Measurements from ENCODE around the gene S100A1. TPM values are rescaled to one million over a fixed set of nuclear protein-coding genes. Genes with fewer than 3 reads are reported as not detected.
A peak's percentile ranks its signal among the peaks of the same experiment; 100 is the strongest.
"Not testable (repeated sequence)": the region's sequence is repeated elsewhere in the genome, so short reads cannot be mapped to it uniquely, and the experiment has no call there.

The S100A1 gene
- total RNA-seq, 2 experiments from 2014 or later, result not detected

DNA sequence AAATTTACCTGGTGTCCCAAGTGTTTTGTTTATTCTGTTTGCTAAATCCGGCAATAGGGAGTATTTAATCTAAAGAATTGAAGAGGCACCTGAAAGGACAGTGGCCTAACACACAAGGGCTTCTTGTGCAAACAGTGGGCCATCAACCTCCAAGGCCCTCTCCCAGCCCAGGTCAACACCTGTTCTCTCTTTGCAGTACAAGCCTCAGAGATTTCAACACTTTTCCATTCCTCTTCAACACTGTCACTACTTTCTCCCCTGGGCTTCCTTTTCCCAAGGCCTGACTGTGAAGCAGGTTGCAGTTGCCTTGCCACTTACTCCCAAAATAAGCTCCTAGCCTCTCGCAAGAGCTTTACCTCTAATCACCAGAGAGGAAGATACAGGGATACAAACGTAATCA is 27.1 kb downstream of the S100A1 start:
- Mint-ChIP-seq H3K4me3 (no peak overlapping the region), H3K4me1 (peaks cover 13% of the 10 kb centered on the region), H3K36me3 (ENCODE audit: low read depth) (peaks cover 12% of the 10 kb centered on the region), H3K27me3 (no peaks in the 10 kb centered on the region), H3K27ac (no peak overlapping the region), H3K9me3 (ENCODE audit: low read depth) (no peaks in the 10 kb centered on the region)
- intact Hi-C loops (cut with DNase I, micrococcal nuclease), result loop anchor here (5.0 kb wide), 2 partner anchors 88 to 1608 kb away; partner anchors contain the start of gene S100A2 (in 1 of the 2)
- POLR2A ChIA-PET, result no interaction called here
- ATAC-seq, result no peak
- CTCF ChIA-PET, result no interaction called here
- DNase-seq, result no peak

- H3K4me3 Mint-ChIP-seq, result peak within 1 kb of the TSS; percentile 95
- H3K27ac Mint-ChIP-seq, result peak within 1 kb of the TSS; percentile 90
- ChIA-PET POLR2A (interaction anchor here (0.6 to 1.4 kb wide), 7 partner anchors 10 to 1355 kb away, joined by 3 to 9 read pairs (median 4); partner anchors contain the start of gene CHTOP), CTCF (interaction anchor here (0.8 to 1.4 kb wide), 3 partner anchors 25 to 312 kb away, joined by 3 to 4 read pairs (median 3); partner anchors contain the start of gene CHTOP)
- no peaks in the 10 kb centered on the region for H3K9me3 Mint-ChIP-seq (ENCODE audit: low read depth)
- DNase-seq (peak; percentile 96), ATAC-seq (peak; percentile 96)
- H3K4me1 Mint-ChIP-seq, result peaks cover 13% of the 10 kb centered on the region
- peaks cover 36% of the 10 kb centered on the region for H3K36me3 Mint-ChIP-seq (ENCODE audit: low read depth)
- no peaks in the 10 kb centered on the region for H3K27me3 Mint-ChIP-seq
- intact Hi-C loops (cut with DNase I, micrococcal nuclease), result loop anchor here (1.0 to 5.0 kb wide), 10 partner anchors 13 to 1611 kb away; partner anchors contain the start of genes CHTOP (in 2 of the 2), CRTC2 (in 1 of the 2), RPS27 (in 1 of the 2) and S100A2 (in 1 of the 2)
Measured at GRCh38 chr1:153658400-153659174, 30.4 kb downstream of the S100A1 start, which contains the start of gene SNAPIN. Gene SNAPIN (plus strand): TSS chr1:153658703. CDS start chr1:153658744, 41 bp downstream.

DNA sequence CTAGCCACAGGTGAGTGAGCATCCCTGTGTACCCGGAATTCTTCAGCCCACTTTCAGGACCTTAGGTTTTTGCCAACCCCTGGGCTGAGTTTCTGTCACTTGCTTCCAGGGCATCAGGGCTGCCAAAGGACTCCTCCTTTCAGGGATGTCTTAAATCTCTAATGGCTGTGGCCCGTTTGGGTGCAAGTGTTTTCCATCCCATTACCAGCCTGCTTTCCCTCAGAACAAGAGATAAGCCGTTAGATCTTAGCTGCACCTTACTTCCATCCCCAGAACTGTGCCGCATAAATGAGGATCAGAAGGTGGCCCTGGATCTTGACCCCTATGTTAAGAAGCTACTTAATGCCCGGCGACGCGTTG is 30.9 kb downstream of the S100A1 start:
- ChIA-PET POLR2A (interaction anchor here (0.6 to 1.4 kb wide), 8 partner anchors 10 to 1354 kb away, joined by 3 to 9 read pairs (median 4); partner anchors contain the start of genes CHTOP and JTB), CTCF (interaction anchor here (0.7 to 1.4 kb wide), 5 partner anchors 25 to 312 kb away, joined by 3 to 5 read pairs (median 3); partner anchors contain the start of gene CHTOP)
- Mint-ChIP-seq H3K4me1 (peaks cover 13% of the 10 kb centered on the region), H3K9me3 (ENCODE audit: low read depth) (no peaks in the 10 kb centered on the region), H3K27me3 (no peaks in the 10 kb centered on the region), H3K36me3 (ENCODE audit: low read depth) (peaks cover 40% of the 10 kb centered on the region), H3K4me3 (peak overlapping the region; percentile 95), H3K27ac (peak overlapping the region; percentile 90)
- DNase-seq (no peak), ATAC-seq (no peak)
- intact Hi-C loops (cut with DNase I, micrococcal nuclease), result loop anchor here (2.0 to 5.0 kb wide), 3 partner anchors 92 to 1612 kb away; partner anchors contain the start of gene S100A2 (in 1 of the 2)

- Mint-ChIP-seq H3K4me1 (peaks cover 13% of the 10 kb centered on the region), H3K4me3 (peak overlapping the region; percentile 95), H3K9me3 (ENCODE audit: low read depth) (no peaks in the 10 kb centered on the region), H3K27me3 (no peaks in the 10 kb centered on the region), H3K27ac (peak overlapping the region; percentile 90), H3K36me3 (ENCODE audit: low read depth) (peaks cover 43% of the 10 kb centered on the region)
- ChIA-PET CTCF (interaction anchor here (0.6 to 1.4 kb wide), 5 partner anchors 17 to 149 kb away, joined by 3 to 5 read pairs (median 4); no protein-coding TSS in a partner anchor), POLR2A (interaction anchor here (0.6 to 1.4 kb wide), 8 partner anchors 9 to 331 kb away, joined by 3 to 9 read pairs (median 4); partner anchors contain the start of genes CHTOP, JTB and RPS27)
- ATAC-seq (no peak), DNase-seq (no peak)
- intact Hi-C loops (cut with DNase I, micrococcal nuclease), result loop anchor here (2.0 to 5.0 kb wide), 3 partner anchors 92 to 1612 kb away; partner anchors contain the start of gene S100A2 (in 1 of the 2)
Measured at GRCh38 chr1:153659656-153660055, 31.4 kb downstream of the S100A1 start.

DNA sequence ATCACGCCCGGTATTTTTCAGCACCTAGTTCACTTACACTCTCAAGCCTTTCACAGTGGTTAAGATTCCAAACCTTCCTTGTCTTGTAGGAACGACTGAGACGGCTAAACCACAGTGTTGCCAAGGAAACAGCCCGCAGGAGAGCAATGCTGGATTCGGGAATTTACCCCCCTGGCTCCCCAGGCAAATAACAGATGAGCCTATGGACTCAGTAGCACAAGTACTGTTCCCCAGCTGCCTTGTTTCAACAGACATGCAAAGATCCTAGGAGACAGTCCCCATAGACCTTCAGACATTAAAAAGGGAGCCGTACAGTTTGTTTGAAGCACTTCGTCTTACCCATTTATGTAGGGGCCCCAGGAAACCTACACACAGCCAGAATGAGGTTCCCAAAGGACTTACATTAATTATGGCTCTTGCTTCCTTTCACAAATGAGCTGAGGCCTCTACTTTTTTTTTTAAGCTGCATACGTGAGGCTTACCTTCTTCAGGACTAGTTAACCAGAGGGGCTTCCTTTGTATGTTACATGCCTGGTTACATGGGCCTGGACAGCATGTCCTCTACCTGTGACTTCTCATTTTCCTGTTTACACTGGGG is 33.0 kb downstream of the S100A1 start:
- H3K4me3 Mint-ChIP-seq, result no peak overlapping the region
- H3K27ac Mint-ChIP-seq, result peak overlapping the region; percentile 29
- no peaks in the 10 kb centered on the region for H3K9me3 Mint-ChIP-seq (ENCODE audit: low read depth)
- ChIA-PET CTCF (no interaction called here), POLR2A (interaction anchor here (0.6 kb wide), 1 partner anchor 112 kb away, joined by 3 read pairs; no protein-coding TSS in a partner anchor)
- intact Hi-C loops (cut with DNase I, micrococcal nuclease), result no loop called here
- no peaks in the 10 kb centered on the region for H3K27me3 Mint-ChIP-seq
- DNase-seq (no peak), ATAC-seq (no peak)
- H3K36me3 Mint-ChIP-seq (ENCODE audit: low read depth), result peaks cover 54% of the 10 kb centered on the region
- H3K4me1 Mint-ChIP-seq, result peaks cover 13% of the 10 kb centered on the region

DNA sequence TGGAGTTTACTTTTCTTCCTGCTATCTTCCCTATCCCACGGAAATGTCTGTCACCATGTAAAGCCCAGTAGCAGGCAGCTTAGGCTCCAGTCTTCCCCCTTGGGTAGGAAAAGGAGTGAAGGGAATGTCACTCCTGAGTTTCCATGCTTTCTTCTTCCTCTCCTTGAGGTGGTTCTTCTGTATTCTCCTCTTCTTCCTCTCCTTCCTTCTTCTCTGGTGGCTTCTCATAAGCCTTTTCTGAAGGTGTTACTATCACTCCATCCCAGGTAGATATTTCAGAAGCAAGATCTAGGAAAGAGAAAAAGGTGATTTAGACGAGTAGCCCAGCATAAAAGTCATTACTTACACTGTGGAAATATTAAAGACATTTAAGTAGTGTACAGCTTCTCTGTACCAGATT is 34.0 kb downstream of the S100A1 start:
- Mint-ChIP-seq H3K4me3 (no peak overlapping the region), H3K27ac (no peak overlapping the region), H3K9me3 (ENCODE audit: low read depth) (no peaks in the 10 kb centered on the region), H3K27me3 (no peaks in the 10 kb centered on the region), H3K4me1 (peaks cover 15% of the 10 kb centered on the region), H3K36me3 (ENCODE audit: low read depth) (peaks cover 64% of the 10 kb centered on the region)
- CTCF ChIA-PET, result no interaction called here
- POLR2A ChIA-PET, result interaction anchor here (0.6 to 0.7 kb wide), 2 partner anchors 9 to 204 kb away, joined by 3 read pairs; no protein-coding TSS in a partner anchor
- intact Hi-C loops (cut with DNase I, micrococcal nuclease), result no loop called here
- DNase-seq (no peak), ATAC-seq (no peak)

- H3K36me3 Mint-ChIP-seq (ENCODE audit: low read depth), result peaks cover 74% of the 10 kb centered on the region
- intact Hi-C loops (cut with DNase I, micrococcal nuclease), result no loop called here
Measured at GRCh38 chr1:153663211-153663610, 35.0 kb downstream of the S100A1 start.

DNA sequence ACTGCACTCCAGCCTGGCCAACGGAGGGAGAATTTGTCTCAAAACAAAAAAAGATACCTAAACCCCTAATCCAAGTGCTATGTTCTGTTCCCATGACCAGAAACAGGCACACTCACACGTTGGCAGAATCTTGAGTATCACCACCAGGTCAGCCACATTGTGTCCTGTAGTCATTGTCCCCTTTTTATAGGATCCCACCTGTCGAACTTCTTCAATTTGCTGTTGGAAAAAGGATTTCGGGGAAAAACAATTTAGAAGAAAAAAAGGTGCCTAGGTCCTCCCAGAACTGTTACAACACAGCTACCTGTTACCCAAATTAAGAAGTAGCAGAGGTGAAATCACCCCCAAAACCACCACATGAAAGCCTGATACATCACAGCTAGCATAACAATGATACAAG is 39.2 kb downstream of the S100A1 start:
- no peak for DNase-seq
- Mint-ChIP-seq H3K4me1 (peaks cover 32% of the 10 kb centered on the region), H3K9me3 (ENCODE audit: low read depth) (no peaks in the 10 kb centered on the region), H3K36me3 (ENCODE audit: low read depth) (peaks cover 68% of the 10 kb centered on the region), H3K27ac (peak overlapping the region; percentile 84), H3K27me3 (no peaks in the 10 kb centered on the region), H3K4me3 (no peak overlapping the region)
- ChIA-PET POLR2A (interaction anchor here (0.6 to 2.0 kb wide), 4 partner anchors 18 to 332 kb away, joined by 3 to 7 read pairs (median 5); partner anchors contain the start of gene CHTOP), CTCF (interaction anchor here (0.5 to 1.4 kb wide), 7 partner anchors 11 to 320 kb away, joined by 3 to 4 read pairs (median 3); no protein-coding TSS in a partner anchor)
- no peak for ATAC-seq
- intact Hi-C loops (cut with DNase I, micrococcal nuclease), result no loop called here

More at GRCh38 chr1:153663211-153663610, 35.0 kb downstream of the S100A1 start:
- Mint-ChIP-seq H3K27me3 (no peaks in the 10 kb centered on the region), H3K4me1 (peaks cover 22% of the 10 kb centered on the region), H3K27ac (peak overlapping the region; percentile 47), H3K4me3 (no peak overlapping the region), H3K9me3 (ENCODE audit: low read depth) (no peaks in the 10 kb centered on the region)
- ChIA-PET CTCF (no interaction called here), POLR2A (interaction anchor here (0.6 to 0.9 kb wide), 4 partner anchors 13 to 663 kb away, joined by 3 to 8 read pairs (median 5); no protein-coding TSS in a partner anchor)
- DNase-seq (no peak), ATAC-seq (no peak)

GRCh38 chr1:153668672-153669071 is 40.4 kb downstream of the S100A1 start:
- H3K27ac Mint-ChIP-seq, result not testable (repeated sequence)
- peaks cover 59% of the 10 kb centered on the region for H3K36me3 Mint-ChIP-seq (ENCODE audit: low read depth)

GRCh38 chr1:153669606-153670005 is 41.4 kb downstream of the S100A1 start:
- intact Hi-C loops (cut with DNase I, micrococcal nuclease), result loop anchor here (2.0 to 10.0 kb wide), 9 partner anchors 97 to 655 kb away; partner anchors contain the start of genes ATP8B2 (in 1 of the 2), DENND4B (in 1 of the 2) and SLC27A3 (in 1 of the 2)
- H3K4me3 Mint-ChIP-seq, result no peak overlapping the region
- CTCF ChIA-PET, result no interaction called here
- H3K27ac Mint-ChIP-seq, result no peak overlapping the region
- peaks cover 53% of the 10 kb centered on the region for H3K36me3 Mint-ChIP-seq (ENCODE audit: low read depth)
- DNase-seq (no peak), ATAC-seq (no peak)
- no peaks in the 10 kb centered on the region for H3K9me3 Mint-ChIP-seq (ENCODE audit: low read depth)
- peaks cover 34% of the 10 kb centered on the region for H3K4me1 Mint-ChIP-seq
- POLR2A ChIA-PET, result interaction anchor here (0.7 to 1.5 kb wide), 2 partner anchors 10 to 321 kb away, joined by 4 to 5 read pairs; partner anchors contain the start of gene SNAPIN
- H3K27me3 Mint-ChIP-seq, result no peaks in the 10 kb centered on the region

More at GRCh38 chr1:153668672-153669071, 40.4 kb downstream of the S100A1 start:
- CTCF ChIA-PET; intact Hi-C loops (cut with DNase I, micrococcal nuclease); H3K27me3 Mint-ChIP-seq; H3K4me3 Mint-ChIP-seq; DNase-seq; ATAC-seq; H3K9me3 Mint-ChIP-seq (ENCODE audit: low read depth): not testable (repeated sequence)
- peaks cover 34% of the 10 kb centered on the region for H3K4me1 Mint-ChIP-seq
- POLR2A ChIA-PET, result interaction anchor here (0.6 to 1.5 kb wide), 2 partner anchors 10 to 30 kb away, joined by 3 to 4 read pairs; partner anchors contain the start of gene SNAPIN
